IMR-90 (cell line): ENCODE measurements around the gene CDK5RAP2. TPM values are rescaled to one million over a fixed set of nuclear protein-coding genes. Genes with fewer than 3 reads are reported as not detected.

Experiments used
- ATAC-seq: fragments of 200-7000 bp; cut with Tn5 transposase; 2 replicates; pipeline ENCODE4 v1.9.1; 2020; ENCODE audit warnings: low read depth, mild to moderate bottlenecking, moderate library complexity
- BruUV-seq: library from RNA; stranded (reverse); fragments of 400-500 nt; replicated peaks from 2 replicates; lab custom pipeline; 2021; lab: Mats Ljungman, UMichigan
- CTCF ChIA-PET: fragments of 300-600 bp; formaldehyde crosslinking; extraction: SDS; loops from one replicate; lab custom pipeline; 2021; ENCODE audit warnings: antibody characterized with exemption; lab: Yijun Ruan, JAX
- POLR2A ChIA-PET: fragments of 300-600 bp; sonication (Branson Sonifier 250); formaldehyde crosslinking; loops from one replicate; lab custom pipeline; 2022; ENCODE audit warnings: antibody characterized with exemption; ENCODE audit not compliant: unreplicated experiment; lab: Charles Lee
- DNase-seq: peaks from one replicate; pipeline ENCODE4 v3.0.0; 2013
- H2AFZ ChIP-seq: replicated peaks from 2 replicates; pipeline ENCODE3; 2013; ENCODE audit warnings: low read length, mild to moderate bottlenecking; ENCODE audit not compliant: poor library complexity
- H2AK5ac ChIP-seq: 2 replicates; pipeline ENCODE4 v1.6.1; 2013; ENCODE audit warnings: low read depth, low read length, inconsistent platforms
- H2AK9ac ChIP-seq: replicated peaks from 2 replicates; pipeline ENCODE3; 2013; ENCODE audit warnings: mild to moderate bottlenecking, low read depth, low read length, moderate library complexity; ENCODE audit not compliant: poor library complexity
- H2BK120ac ChIP-seq: 2 replicates; pipeline ENCODE4 v1.6.1; 2013; ENCODE audit warnings: low read depth, low read length, inconsistent platforms
- H2BK15ac ChIP-seq: 3 replicates; pipeline ENCODE4 v1.6.1; 2013; ENCODE audit warnings: low read depth, low read length, inconsistent platforms
- H2BK20ac ChIP-seq: 2 replicates; pipeline ENCODE4 v1.6.1; 2013; ENCODE audit warnings: low read depth, mild to moderate bottlenecking, inconsistent platforms, low read length, moderate library complexity
- H2BK5ac ChIP-seq: 2 replicates; pipeline ENCODE4 v1.6.1; 2013; ENCODE audit warnings: mild to moderate bottlenecking, low read depth, low read length, inconsistent platforms; ENCODE audit not compliant: poor library complexity, severe bottlenecking
- H3K14ac ChIP-seq: replicated peaks from 2 replicates; pipeline ENCODE4 v1.6.1; 2013; ENCODE audit warnings: low read depth, low read length, inconsistent platforms
- H3K18ac ChIP-seq: 2 replicates; pipeline ENCODE4 v1.6.1; 2013; ENCODE audit warnings: low read depth, low read length, control low read depth
- H3K23ac ChIP-seq: 2 replicates; pipeline ENCODE4 v1.6.1; 2013; ENCODE audit warnings: low read depth, low read length, inconsistent platforms
- H3K27ac ChIP-seq: 2 replicates; pipeline ENCODE4 v1.5.1; 2013; ENCODE audit warnings: mild to moderate bottlenecking, control low read depth, low read length; ENCODE audit not compliant: insufficient read depth
- H3K27me3 ChIP-seq: 2 replicates; pipeline ENCODE4 v1.6.1; 2013; ENCODE audit warnings: low read length; ENCODE audit not compliant: control insufficient read depth, insufficient read depth
- H3K36me3 ChIP-seq: 2 replicates; pipeline ENCODE4 v1.6.1; 2013; ENCODE audit warnings: low read length, mixed read lengths; ENCODE audit not compliant: control insufficient read depth, insufficient read depth
- H3K4ac ChIP-seq: 2 replicates; pipeline ENCODE4 v1.6.1; 2013; ENCODE audit warnings: low read depth, low read length, inconsistent platforms
- H3K4me1 ChIP-seq: 2 replicates; pipeline ENCODE4 v1.6.1; 2013; ENCODE audit warnings: low read length, mixed read lengths; ENCODE audit not compliant: control insufficient read depth, insufficient read depth
- H3K4me2 ChIP-seq: 2 replicates; pipeline ENCODE4 v1.6.1; 2013; ENCODE audit warnings: low read depth, mild to moderate bottlenecking, control low read depth, low read length, moderate library complexity
- H3K4me3 ChIP-seq: 2 replicates; pipeline ENCODE4 v1.5.1; 2013; ENCODE audit warnings: low read depth, mild to moderate bottlenecking, control low read depth, low read length, moderate library complexity; ENCODE audit not compliant: insufficient read depth
- H3K56ac ChIP-seq: 2 replicates; pipeline ENCODE4 v1.6.1; 2013; ENCODE audit warnings: low read length, inconsistent platforms; ENCODE audit not compliant: insufficient read depth; ENCODE audit errors: extremely low read depth
- H3K79me1 ChIP-seq, 2 experiments: 2 replicates each; pipeline ENCODE4 v1.6.1; 2013; ENCODE audit warnings: low read length in 2 of 2, inconsistent platforms in 1 of 2, low read depth in 1 of 2
- H3K9ac ChIP-seq: 2 replicates; pipeline ENCODE4 v1.6.1; 2013; ENCODE audit warnings: low read depth, low read length, control low read depth
- H3K9me1 ChIP-seq: 2 replicates; pipeline ENCODE4 v1.6.1; 2013; ENCODE audit warnings: low read length, inconsistent platforms; ENCODE audit not compliant: insufficient read depth
- H3K9me3 ChIP-seq: 2 replicates; pipeline ENCODE4 v1.6.1; 2013; ENCODE audit warnings: low read length; ENCODE audit not compliant: control insufficient read depth, insufficient read depth
- H4K20me1 ChIP-seq: 2 replicates; pipeline ENCODE4 v1.6.1; 2013; ENCODE audit warnings: low read length, inconsistent platforms; ENCODE audit not compliant: insufficient read depth
- H4K5ac ChIP-seq: 2 replicates; pipeline ENCODE4 v1.6.1; 2013; ENCODE audit warnings: mild to moderate bottlenecking, low read depth, low read length, control low read depth
- H4K8ac ChIP-seq, 2 experiments: 2 replicates each; pipeline ENCODE4 v1.6.1; 2013; ENCODE audit warnings: low read depth in 2 of 2, low read length in 2 of 2, control low read depth in 1 of 2, inconsistent platforms in 1 of 2
- H4K91ac ChIP-seq: 2 replicates; pipeline ENCODE4 v1.6.1; 2013; ENCODE audit warnings: low read depth, low read length, inconsistent platforms; ENCODE audit not compliant: insufficient read depth
- CHD1 ChIP-seq: IDR thresholded peaks from 2 replicates; pipeline ENCODE4 v1.6.1; 2012; ENCODE audit warnings: low read depth, low read length, improper control_type of control experiment
- FOS ChIP-seq: fragments of 150-350 bp; IDR thresholded peaks from 2 replicates; pipeline ENCODE4 v1.6.1; 2016; ENCODE audit warnings: low read depth, low read length
- MAFK ChIP-seq: IDR thresholded peaks from 2 replicates; pipeline ENCODE4 v1.6.1; 2012; ENCODE audit warnings: low read depth, low read length, improper control_type of control experiment
- RCOR1 ChIP-seq: IDR thresholded peaks from 2 replicates; pipeline ENCODE4 v1.6.1; 2012; ENCODE audit warnings: mild to moderate bottlenecking, low read length, improper control_type of control experiment; ENCODE audit not compliant: insufficient replicate concordance
- RFX5 ChIP-seq: IDR thresholded peaks from 2 replicates; pipeline ENCODE4 v1.8.0; 2012; ENCODE audit warnings: low read depth, mild to moderate bottlenecking, low read length, moderate library complexity
- SMC3 ChIP-seq: fragments of 150-350 bp; IDR thresholded peaks from 2 replicates; pipeline ENCODE4 v1.6.1; 2016; ENCODE audit warnings: low read depth, mild to moderate bottlenecking, antibody characterized with exemption, low read length, moderate library complexity
- WGBS, 2 experiments: methylation state at CpG; one replicate each; pipeline versions ENCODE4 v1.1.5 to v1.1.7; 2013; ENCODE audit warnings: missing lambda C conversion rate in 2 of 2; ENCODE audit not compliant: insufficient read length in 1 of 2; ENCODE audit errors: extremely low coverage in 2 of 2; 5-methylcytosine and 5-hydroxymethylcytosine counted together
- dilution Hi-C: fragments of 300-500 bp; cut with HindIII; formaldehyde crosslinking; loops from one replicate; pipeline ENCODE4 v1.14.3; 2018; ENCODE audit warnings: low sequenced_read_pairs; ENCODE audit not compliant: unreplicated experiment
- in situ Hi-C: fragments of 300-500 bp; cut with MboI; formaldehyde crosslinking; loops from 3 replicates; pipeline ENCODE4 v1.14.3; 2019; ENCODE audit warnings: low sequenced_read_pairs, inconsistent platforms, mixed read lengths
- intact Hi-C: fragments of 100-400 bp; cut with micrococcal nuclease; formaldehyde crosslinking; loops from 2 replicates; pipeline ENCODE4 v1.10.0; 2022
- polyA plus RNA-seq, 3 experiments: library from polyadenylated mRNA; depleted of rRNA; stranded (reverse); fragments of >200 nt; gene quantifications; 2 replicates each; pipeline ENCODE4 v1.2.3, GENCODE V29; 2012; ENCODE audit warnings: low replicate concordance in 1 of 3
- total RNA-seq: library from RNA; depleted of rRNA; stranded (reverse); fragments of >200 nt; gene quantifications from 2 replicates; pipeline ENCODE4 v1.2.3, GENCODE V29; 2012
- TF ChIP-seq, protein P1 (sequence below): fragments of 150-350 bp; IDR thresholded peaks from 2 replicates; pipeline ENCODE4 v1.6.1; 2016; ENCODE audit warnings: low read depth, mild to moderate bottlenecking, low read length, moderate library complexity, borderline replicate concordance

Gene CDK5RAP2
- total and polyA plus RNA-seq, 2 of the 4 experiments (the other 2 are of a cell fraction), result 29.5 to 31.7 TPM

DNA sequence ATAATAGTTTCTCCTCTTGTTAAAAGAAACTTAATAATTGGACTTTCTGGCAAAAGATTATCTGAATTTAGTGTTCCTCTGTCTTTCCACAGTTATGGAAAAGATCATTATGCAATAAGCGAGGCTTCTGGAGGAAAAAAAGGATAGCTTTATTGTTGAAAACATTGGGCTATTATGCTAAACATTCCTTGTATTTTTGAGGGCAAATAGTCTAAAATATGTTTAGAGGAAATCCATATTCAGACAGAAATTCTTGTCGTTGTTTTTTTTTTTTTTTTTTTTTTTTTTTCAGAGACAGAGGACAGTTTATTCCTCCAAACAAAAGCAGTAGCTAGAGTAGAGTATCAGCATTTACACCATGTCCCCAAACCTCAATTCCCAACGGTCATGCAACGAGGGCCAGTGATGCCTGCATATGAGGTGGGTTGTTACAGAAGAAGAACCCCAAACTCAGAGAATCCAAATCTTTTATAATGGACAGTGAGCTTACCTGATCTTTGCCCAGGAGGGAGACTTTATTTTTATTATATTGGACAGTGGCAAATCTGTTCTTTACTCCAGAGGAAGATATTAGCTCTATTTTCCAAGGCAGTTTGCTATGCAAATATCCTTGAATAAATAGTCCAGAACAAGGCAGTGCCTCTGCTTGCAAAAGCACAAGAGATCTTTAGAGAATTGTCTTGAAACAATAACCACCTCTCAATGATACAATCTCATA lies 48.4 kb upstream of the CDK5RAP2 start:
- Histone ChIP-seq H3K27ac (no peak overlapping the region), H4K20me1 (peaks cover 4% of the 10 kb centered on the region; the same call in 1 of the 2 replicates), H3K9me1 (peaks cover 6% of the 10 kb centered on the region; the same call in 1 of the 2 replicates), H3K79me1 (peaks cover 0 to 14% of the 10 kb centered on the region in 2 experiments; a peak in 2 of 4 replicates), H4K5ac (no peak overlapping the region), H3K36me3 (no peaks in the 10 kb centered on the region), H2BK20ac (no peak overlapping the region), H3K27me3 (no peaks in the 10 kb centered on the region), H3K4me3 (no peak overlapping the region), H4K91ac (no peak overlapping the region), H2BK120ac (no peak overlapping the region), H3K56ac (no peak overlapping the region), H3K4me1 (no peaks in the 10 kb centered on the region; the same call in 1 of the 2 replicates), H3K18ac (no peak overlapping the region), H2AFZ (no peak overlapping the region), H3K23ac (no peak overlapping the region), H4K8ac (no peak overlapping the region), H2AK9ac (no peak overlapping the region), H2BK5ac (no peak overlapping the region), H3K4me2 (no peak overlapping the region), H2BK15ac (no peak overlapping the region), H3K9me3 (no peaks in the 10 kb centered on the region), H3K14ac (no peak overlapping the region), H3K9ac (no peak overlapping the region), H2AK5ac (no peak overlapping the region), H3K4ac (no peak overlapping the region)
- DNase-seq, result no peak
- dilution Hi-C loops, result no loop called here
- TF ChIP-seq FOS (no peak), MAFK (no peak), CHD1 (no peak), RFX5 (no peak), SMC3 (no peak), RCOR1 (no peak)
- TF ChIP-seq, protein P1, sequence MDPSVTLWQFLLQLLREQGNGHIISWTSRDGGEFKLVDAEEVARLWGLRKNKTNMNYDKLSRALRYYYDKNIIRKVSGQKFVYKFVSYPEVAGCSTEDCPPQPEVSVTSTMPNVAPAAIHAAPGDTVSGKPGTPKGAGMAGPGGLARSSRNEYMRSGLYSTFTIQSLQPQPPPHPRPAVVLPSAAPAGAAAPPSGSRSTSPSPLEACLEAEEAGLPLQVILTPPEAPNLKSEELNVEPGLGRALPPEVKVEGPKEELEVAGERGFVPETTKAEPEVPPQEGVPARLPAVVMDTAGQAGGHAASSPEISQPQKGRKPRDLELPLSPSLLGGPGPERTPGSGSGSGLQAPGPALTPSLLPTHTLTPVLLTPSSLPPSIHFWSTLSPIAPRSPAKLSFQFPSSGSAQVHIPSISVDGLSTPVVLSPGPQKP, result no peak
- BruUV-seq, result no TSS peak
- ATAC-seq, result no peak
- no CpG with 5 or more reads among the region's 4 CpGs for WGBS, 2 experiments
- intact Hi-C loops, result loop anchor here (2.0 to 10.0 kb wide), 3 partner anchors 14 to 206 kb away; no protein-coding TSS in a partner anchor
- CTCF ChIA-PET, result no interaction called here
- in situ Hi-C loops, result no loop called here
- POLR2A ChIA-PET, result interaction anchor here (0.7 kb wide), 1 partner anchor 87 kb away, joined by 5 read pairs; no protein-coding TSS in a partner anchor
